DMS114 treated with DMSO at 0.1 percent for 48 hours (cell line): ENCODE results near the gene DRICH1.
"Not testable (repeated sequence)": the region's sequence is repeated elsewhere in the genome, so short reads cannot be mapped to it uniquely, and the experiment has no call there.

ENCODE experiments used
- DNase-seq: peaks from one replicate; lab custom pipeline; 2025; ENCODE audit not compliant: unreplicated experiment; lab: John Stamatoyannopoulos, UW

DRICH1 gene

GRCh38 chr22:23570681-23571080 is 61.4 kb downstream of the DRICH1 start:
- DNase-seq: no peak

GRCh38 chr22:23569716-23570115 is 62.4 kb downstream of the DRICH1 start:
- DNase-seq: no peak

- DNase-seq: no peak
Observed at GRCh38 chr22:23569291-23569690, 62.8 kb downstream of the DRICH1 start.

GRCh38 chr22:23566705-23567475 is 65.2 kb downstream of the DRICH1 start:
- DNase-seq: no peak

GRCh38 chr22:23565915-23566704 is 66.0 kb downstream of the DRICH1 start:
- no peak for DNase-seq

- no peak for DNase-seq
Observed at GRCh38 chr22:23565305-23565914, 66.7 kb downstream of the DRICH1 start.

GRCh38 chr22:23564276-23564675 is 67.8 kb downstream of the DRICH1 start:
- DNase-seq: no peak

GRCh38 chr22:23563111-23563510 is 69.0 kb downstream of the DRICH1 start:
- DNase-seq: no peak

GRCh38 chr22:23562186-23562585 is 69.9 kb downstream of the DRICH1 start:
- DNase-seq: no peak

- DNase-seq: not testable (repeated sequence)
Observed at GRCh38 chr22:23561025-23561510, 71.1 kb downstream of the DRICH1 start.

GRCh38 chr22:23560215-23560614 is 71.9 kb downstream of the DRICH1 start:
- DNase-seq: not testable (repeated sequence)
